Neural progenitor cell (in vitro differentiated cells): ENCODE data around the gene TSTD2. TPM values are rescaled to one million over a fixed set of nuclear protein-coding genes. Genes with fewer than 3 reads are reported as not detected.

Experiments
- DNase-seq: peaks from one replicate; pipeline ENCODE4 v3.0.0-alpha.2; 2016; ENCODE audit warnings: low spot score
- H2AFZ ChIP-seq: fragments of 200-600 bp; sonication (generic); replicated peaks from 2 replicates; pipeline ENCODE4 v1.6.1; 2016; ENCODE audit warnings: antibody characterized with exemption
- H3F3A ChIP-seq: fragments of 200-600 bp; sonication (generic); 2 replicates; pipeline ENCODE4 v1.6.1; 2016; ENCODE audit warnings: antibody characterized with exemption, low read depth
- H3K27ac ChIP-seq: fragments of 200-600 bp; sonication (generic); 2 replicates; pipeline ENCODE4 v1.5.1; 2016; ENCODE audit warnings: mild to moderate bottlenecking
- H3K27me3 ChIP-seq: fragments of 200-600 bp; sonication (generic); 2 replicates; pipeline ENCODE4 v1.6.1; 2016; ENCODE audit warnings: mild to moderate bottlenecking, moderate library complexity
- H3K36me3 ChIP-seq: fragments of 200-600 bp; sonication (generic); 2 replicates; pipeline ENCODE4 v1.5.1; 2016
- H3K4me1 ChIP-seq: fragments of 200-600 bp; sonication (generic); 2 replicates; pipeline ENCODE4 v1.6.1; 2016; ENCODE audit warnings: mixed run types
- H3K4me2 ChIP-seq: fragments of 200-600 bp; sonication (generic); 2 replicates; pipeline ENCODE4 v1.6.1; 2016
- H3K4me3 ChIP-seq: fragments of 200-600 bp; sonication (generic); 2 replicates; pipeline ENCODE4 v1.5.1; 2016
- H3K79me2 ChIP-seq: fragments of 200-600 bp; sonication (generic); 2 replicates; pipeline ENCODE4 v1.6.1; 2016; ENCODE audit warnings: low read depth
- H3K9ac ChIP-seq: fragments of 200-600 bp; sonication (generic); 2 replicates; pipeline ENCODE4 v1.6.1; 2016
- H3K9me3 ChIP-seq: fragments of 200-600 bp; sonication (generic); 2 replicates; pipeline ENCODE4 v1.5.1; 2016; ENCODE audit warnings: low read depth
- H4K20me1 ChIP-seq: fragments of 200-600 bp; sonication (generic); 2 replicates; pipeline ENCODE4 v1.6.1; 2016; ENCODE audit warnings: low read depth
- H3K27ac Mint-ChIP-seq: 3 replicates; pipeline ENCODE4 v1.8.0; 2021; ENCODE audit warnings: mixed read lengths
- H3K27me3 Mint-ChIP-seq: 2 replicates; pipeline ENCODE4 v1.8.0; 2022; ENCODE audit warnings: low read depth, mild to moderate bottlenecking, inconsistent platforms, moderate library complexity, mixed read lengths; ENCODE audit not compliant: insufficient read depth
- H3K36me3 Mint-ChIP-seq: 3 replicates; pipeline ENCODE4 v1.8.0; 2021; ENCODE audit warnings: mixed read lengths
- H3K4me1 Mint-ChIP-seq: 3 replicates; pipeline ENCODE4 v1.8.0; 2021; ENCODE audit warnings: mixed read lengths
- H3K4me3 Mint-ChIP-seq: 3 replicates; pipeline ENCODE4 v1.8.0; 2021; ENCODE audit warnings: mild to moderate bottlenecking, moderate library complexity, mixed read lengths
- H3K9me3 Mint-ChIP-seq: 3 replicates; pipeline ENCODE4 v1.8.0; 2020; ENCODE audit warnings: mixed read lengths
- CTCF ChIP-seq: fragments of 200-600 bp; sonication (generic); IDR thresholded peaks from 2 replicates; pipeline ENCODE4 v1.5.1; 2017; ENCODE audit warnings: antibody characterized with exemption, mild to moderate bottlenecking
- EZH2 ChIP-seq: fragments of 200-600 bp; sonication (generic); IDR thresholded peaks from 2 replicates; pipeline ENCODE4 v1.6.1; 2017; ENCODE audit warnings: antibody characterized with exemption, mild to moderate bottlenecking, moderate library complexity
- EZH2phosphoT487 ChIP-seq: fragments of 200-600 bp; sonication (generic); IDR thresholded peaks from 2 replicates; pipeline ENCODE4 v1.6.1; 2017; ENCODE audit warnings: antibody characterized with exemption
- total RNA-seq: library from RNA; depleted of rRNA; stranded (reverse); fragments of >200 nt; gene quantifications from 2 replicates; pipeline ENCODE4 v1.2.3, GENCODE V29; 2015; ENCODE audit warnings: low replicate concordance

Gene TSTD2
- total RNA-seq, 1 donor from 2014 or later, result 45.4 TPM

- Mint-ChIP-seq H3K36me3 (no peaks in the 10 kb centered on the region), H3K9me3 (no peaks in the 10 kb centered on the region), H3K4me3 (peak overlapping the region; percentile 88), H3K27ac (peak overlapping the region; percentile 94), H3K4me1 (peaks cover 33% of the 10 kb centered on the region), H3K27me3 (peaks cover 2% of the 10 kb centered on the region)
- Histone ChIP-seq H3K9ac (peak overlapping the region; percentile 77), H3K27me3 (no peaks in the 10 kb centered on the region), H3F3A (peaks cover 35% of the 10 kb centered on the region), H3K27ac (peak overlapping the region; percentile 98), H2AFZ (peak overlapping the region; percentile 82), H3K4me2 (peak overlapping the region; percentile 90), H3K4me1 (peaks cover 32% of the 10 kb centered on the region), H3K4me3 (peak overlapping the region; percentile 85), H3K9me3 (no peaks in the 10 kb centered on the region), H3K79me2 (peaks cover 86% of the 10 kb centered on the region), H4K20me1 (peaks cover 51% of the 10 kb centered on the region), H3K36me3 (no peaks in the 10 kb centered on the region)
- DNase-seq, result peak; percentile 84
- TF ChIP-seq EZH2phosphoT487, result no peak
These were observed 752 bp downstream of the TSTD2 start for GRCh38 chr9:97632248-97632984.

- peaks cover 38% of the 10 kb centered on the region for H4K20me1 ChIP-seq
- H3K36me3 ChIP-seq, result peaks cover 6% of the 10 kb centered on the region
- Mint-ChIP-seq H3K36me3 (peaks cover 4% of the 10 kb centered on the region), H3K4me1 (peaks cover 25% of the 10 kb centered on the region), H3K27me3 (peaks cover 2% of the 10 kb centered on the region), H3K27ac (no peak overlapping the region), H3K4me3 (no peak overlapping the region), H3K9me3 (no peaks in the 10 kb centered on the region)
- H3K4me2 ChIP-seq, result no peak overlapping the region
- no peak for DNase-seq
- H3K27me3 ChIP-seq, result no peaks in the 10 kb centered on the region
- no peaks in the 10 kb centered on the region for H3K9me3 ChIP-seq
- H3K4me3 ChIP-seq, result no peak overlapping the region
- H3K4me1 ChIP-seq, result peaks cover 25% of the 10 kb centered on the region
- no peak for TF ChIP-seq EZH2phosphoT487
- no peak for TF ChIP-seq EZH2
- TF ChIP-seq CTCF, result no peak
- H3K79me2 ChIP-seq, result peaks cover 83% of the 10 kb centered on the region
- H3F3A ChIP-seq, result peaks cover 35% of the 10 kb centered on the region
- no peak overlapping the region for H3K9ac ChIP-seq
- no peak overlapping the region for H2AFZ ChIP-seq
- H3K27ac ChIP-seq, result no peak overlapping the region
These were observed 2.6 kb downstream of the TSTD2 start for GRCh38 chr9:97630591-97630990.

- Histone ChIP-seq H3F3A (peaks cover 29% of the 10 kb centered on the region), H3K4me2 (peak overlapping the region; percentile 44), H2AFZ (no peak overlapping the region), H3K9ac (no peak overlapping the region), H3K79me2 (peaks cover 69% of the 10 kb centered on the region), H3K27ac (no peak overlapping the region), H3K36me3 (peaks cover 21% of the 10 kb centered on the region), H3K4me3 (no peak overlapping the region), H4K20me1 (peaks cover 23% of the 10 kb centered on the region), H3K9me3 (no peaks in the 10 kb centered on the region), H3K4me1 (peaks cover 17% of the 10 kb centered on the region), H3K27me3 (no peaks in the 10 kb centered on the region)
- Mint-ChIP-seq H3K4me1 (peaks cover 14% of the 10 kb centered on the region), H3K4me3 (no peak overlapping the region), H3K9me3 (no peaks in the 10 kb centered on the region), H3K27ac (peak overlapping the region; percentile 73), H3K27me3 (peaks cover 2% of the 10 kb centered on the region), H3K36me3 (peaks cover 9% of the 10 kb centered on the region)
- no peak for DNase-seq
- TF ChIP-seq EZH2phosphoT487 (no peak), EZH2 (no peak), CTCF (no peak)
These were observed 4.0 kb downstream of the TSTD2 start for GRCh38 chr9:97629156-97629555.

GRCh38 chr9:97628668-97629067, 4.5 kb downstream of the TSTD2 start:
- no peak overlapping the region for H3K4me3 Mint-ChIP-seq
- Histone ChIP-seq H3K9ac (no peak overlapping the region), H3K27me3 (no peaks in the 10 kb centered on the region), H3K4me2 (peak overlapping the region; percentile 44), H3K36me3 (peaks cover 22% of the 10 kb centered on the region), H3K4me1 (peaks cover 17% of the 10 kb centered on the region), H3K4me3 (no peak overlapping the region), H3K9me3 (no peaks in the 10 kb centered on the region), H4K20me1 (peaks cover 22% of the 10 kb centered on the region), H3K79me2 (peaks cover 65% of the 10 kb centered on the region), H2AFZ (no peak overlapping the region), H3F3A (peaks cover 24% of the 10 kb centered on the region), H3K27ac (no peak overlapping the region)
- TF ChIP-seq EZH2phosphoT487 (no peak), EZH2 (no peak), CTCF (no peak)
- peaks cover 14% of the 10 kb centered on the region for H3K36me3 Mint-ChIP-seq
- H3K27ac Mint-ChIP-seq, result peak overlapping the region; percentile 73
- H3K27me3 Mint-ChIP-seq, result peaks cover 2% of the 10 kb centered on the region
- DNase-seq, result peak; percentile 60
- no peaks in the 10 kb centered on the region for H3K9me3 Mint-ChIP-seq
- H3K4me1 Mint-ChIP-seq, result peaks cover 14% of the 10 kb centered on the region
